Large intestine (tissue), 3 donors: Measurements from ENCODE around the gene CX3CL1. TPM values are rescaled to one million over a fixed set of nuclear protein-coding genes. Genes with fewer than 3 reads are reported as not detected.

Source experiments
- DNase-seq, 2 donors: peaks; one replicate each; pipeline versions ENCODE4 v3.0.0 to v3.0.0-alpha.2; 2013
- H3K27ac ChIP-seq: one replicate; pipeline ENCODE4 v1.5.1; 2013; ENCODE audit warnings: low read length
- H3K27me3 ChIP-seq: 2 replicates; pipeline ENCODE4 v1.6.1; 2013; ENCODE audit warnings: low read length; ENCODE audit not compliant: control insufficient read depth, insufficient read depth
- H3K36me3 ChIP-seq: 2 replicates; pipeline ENCODE4 v1.6.1; 2013; ENCODE audit warnings: low read length; ENCODE audit not compliant: control insufficient read depth, insufficient read depth
- H3K4me1 ChIP-seq: one replicate; pipeline ENCODE4 v1.6.1; 2013; ENCODE audit warnings: low read length; ENCODE audit not compliant: control insufficient read depth, insufficient read depth
- H3K4me3 ChIP-seq: one replicate; pipeline ENCODE4 v1.5.1; 2013; ENCODE audit warnings: low read length
- H3K9me3 ChIP-seq: one replicate; pipeline ENCODE4 v1.6.1; 2013; ENCODE audit warnings: mild to moderate bottlenecking, low read depth, low read length, moderate library complexity; ENCODE audit not compliant: control insufficient read depth
- WGBS: methylation state at CpG from one replicate; pipeline ENCODE4 v1.1.5; 2013; ENCODE audit warnings: low lambda C conversion rate; ENCODE audit not compliant: insufficient coverage; 5-methylcytosine and 5-hydroxymethylcytosine counted together
- polyA plus RNA-seq: library from polyadenylated mRNA; unstranded; fragments of 120-200 nt; gene quantifications from one replicate; pipeline ENCODE4 v1.2.1, GENCODE V29; 2013

Gene CX3CL1
- polyA plus RNA-seq, 1 donor: 30.6 TPM

- Histone ChIP-seq H3K4me1 (no peaks in the 10 kb centered on the region), H3K4me3 (no peak overlapping the region), H3K9me3 (no peaks in the 10 kb centered on the region), H3K27me3 (no peaks in the 10 kb centered on the region), H3K27ac (no peak overlapping the region), H3K36me3 (no peaks in the 10 kb centered on the region)
- no CpG with 5 or more reads among the region's 3 CpGs for WGBS
- peak in 1 of 2 donors; percentile 73 for DNase-seq
Observed at GRCh38 chr16:57405097-57405496, 32.8 kb downstream of the CX3CL1 start.

GRCh38 chr16:57406881-57407280, 34.6 kb downstream of the CX3CL1 start:
- WGBS: 100% methylated on average over 1 of the region's 2 CpGs
- no peaks in the 10 kb centered on the region for H3K27me3 ChIP-seq
- H3K9me3 ChIP-seq: no peaks in the 10 kb centered on the region
- H3K36me3 ChIP-seq: no peaks in the 10 kb centered on the region
- DNase-seq: no peak
- H3K4me1 ChIP-seq: no peaks in the 10 kb centered on the region
- no peak overlapping the region for H3K27ac ChIP-seq
- no peak overlapping the region for H3K4me3 ChIP-seq

GRCh38 chr16:57407521-57408353, 35.4 kb downstream of the CX3CL1 start:
- no peak overlapping the region for H3K4me3 ChIP-seq
- H3K9me3 ChIP-seq: no peaks in the 10 kb centered on the region
- no peak for DNase-seq
- no peaks in the 10 kb centered on the region for H3K27me3 ChIP-seq
- no peaks in the 10 kb centered on the region for H3K4me1 ChIP-seq
- H3K36me3 ChIP-seq: no peaks in the 10 kb centered on the region
- no peak overlapping the region for H3K27ac ChIP-seq
- 87% methylated on average over 5 of the region's 5 CpGs for WGBS

GRCh38 chr16:57409065-57409464, 36.8 kb downstream of the CX3CL1 start:
- Histone ChIP-seq H3K4me3 (no peak overlapping the region), H3K27me3 (no peaks in the 10 kb centered on the region), H3K36me3 (no peaks in the 10 kb centered on the region), H3K27ac (no peak overlapping the region), H3K9me3 (no peaks in the 10 kb centered on the region), H3K4me1 (no peaks in the 10 kb centered on the region)
- DNase-seq: no peak
- 86% methylated on average over 2 of the region's 5 CpGs for WGBS

- WGBS: no CpG with 5 or more reads among the region's 14 CpGs
- H3K4me3 ChIP-seq: no peak overlapping the region
- no peak for DNase-seq
- H3K4me1 ChIP-seq: no peaks in the 10 kb centered on the region
- no peaks in the 10 kb centered on the region for H3K9me3 ChIP-seq
- no peaks in the 10 kb centered on the region for H3K36me3 ChIP-seq
- no peaks in the 10 kb centered on the region for H3K27me3 ChIP-seq
- H3K27ac ChIP-seq: no peak overlapping the region
Observed at GRCh38 chr16:57409870-57410587, 37.7 kb downstream of the CX3CL1 start.

GRCh38 chr16:57411362-57411976, 39.2 kb downstream of the CX3CL1 start:
- Histone ChIP-seq H3K4me1 (peaks cover 3% of the 10 kb centered on the region), H3K9me3 (no peaks in the 10 kb centered on the region)
- no CpG with 5 or more reads among the region's 12 CpGs for WGBS

GRCh38 chr16:57412584-57412983, 40.3 kb downstream of the CX3CL1 start:
- no peak for DNase-seq
- Histone ChIP-seq H3K27ac (no peak overlapping the region), H3K36me3 (no peaks in the 10 kb centered on the region), H3K4me3 (no peak overlapping the region), H3K27me3 (no peaks in the 10 kb centered on the region), H3K4me1 (peaks cover 9% of the 10 kb centered on the region), H3K9me3 (no peaks in the 10 kb centered on the region)
- WGBS: no CpG with 5 or more reads among the region's 9 CpGs

More at GRCh38 chr16:57411362-57411976, 39.2 kb downstream of the CX3CL1 start:
- Histone ChIP-seq H3K27ac (no peak overlapping the region), H3K4me3 (no peak overlapping the region), H3K27me3 (no peaks in the 10 kb centered on the region), H3K36me3 (no peaks in the 10 kb centered on the region)
- no peak for DNase-seq

GRCh38 chr16:57413301-57413730, 41.0 kb downstream of the CX3CL1 start:
- Histone ChIP-seq H3K4me3 (no peak overlapping the region), H3K4me1 (peaks cover 9% of the 10 kb centered on the region), H3K9me3 (no peaks in the 10 kb centered on the region), H3K36me3 (no peaks in the 10 kb centered on the region), H3K27me3 (no peaks in the 10 kb centered on the region), H3K27ac (no peak overlapping the region)
- no peak for DNase-seq
- no CpG with 5 or more reads among the region's 5 CpGs for WGBS

GRCh38 chr16:57413733-57414132, 41.4 kb downstream of the CX3CL1 start:
- peaks cover 12% of the 10 kb centered on the region for H3K4me1 ChIP-seq
- H3K36me3 ChIP-seq: no peaks in the 10 kb centered on the region
- no peaks in the 10 kb centered on the region for H3K27me3 ChIP-seq
- no CpG with 5 or more reads among the region's 7 CpGs for WGBS
- H3K4me3 ChIP-seq: no peak overlapping the region
- H3K9me3 ChIP-seq: no peaks in the 10 kb centered on the region
- DNase-seq: no peak
- no peak overlapping the region for H3K27ac ChIP-seq

- Histone ChIP-seq H3K27ac (no peak overlapping the region), H3K9me3 (no peaks in the 10 kb centered on the region), H3K27me3 (no peaks in the 10 kb centered on the region), H3K4me1 (peaks cover 17% of the 10 kb centered on the region), H3K36me3 (no peaks in the 10 kb centered on the region), H3K4me3 (no peak overlapping the region)
- WGBS: no CpG with 5 or more reads among the region's 16 CpGs
- DNase-seq: no peak
Observed at GRCh38 chr16:57416084-57416483, 43.8 kb downstream of the CX3CL1 start.
